Thymus (tissue), 14 donors: Measurements from ENCODE around the gene HMOX1. TPM values are rescaled to one million over a fixed set of nuclear protein-coding genes. Genes with fewer than 3 reads are reported as not detected.

Source experiments
- DNase-seq, 9 donors: peaks; one replicate each; pipeline ENCODE4 v3.0.0-alpha.2; 2013; ENCODE audit warnings: low spot score in 9 of 9, low read depth in 6 of 9, missing footprints in 1 of 9
- H3K27ac ChIP-seq, 2 donors: one replicate each; pipeline ENCODE4 v1.5.1; 2013; ENCODE audit warnings: control low read depth in 1 of 2, low read depth in 1 of 2, low read length in 1 of 2, mild to moderate bottlenecking in 1 of 2, moderate library complexity in 1 of 2
- H3K27me3 ChIP-seq, 2 donors: one replicate each; pipeline ENCODE4 v1.5.1; 2013; ENCODE audit warnings: low read length in 1 of 2; ENCODE audit not compliant: control insufficient read depth in 2 of 2, insufficient read depth in 1 of 2
- H3K36me3 ChIP-seq, 2 donors: one replicate each; pipeline ENCODE4 v1.5.1; 2013; ENCODE audit warnings: low read length in 1 of 2, mild to moderate bottlenecking in 1 of 2, moderate library complexity in 1 of 2; ENCODE audit not compliant: control insufficient read depth in 2 of 2, insufficient read depth in 2 of 2
- H3K4me1 ChIP-seq, 2 donors: one replicate each; pipeline ENCODE4 v1.5.1; 2013; ENCODE audit warnings: low read length in 2 of 2; ENCODE audit not compliant: control insufficient read depth in 2 of 2, insufficient read depth in 2 of 2
- H3K4me3 ChIP-seq, 2 donors: one replicate each; pipeline ENCODE4 v1.5.1; 2013; ENCODE audit warnings: low read length in 2 of 2, control low read depth in 1 of 2, mild to moderate bottlenecking in 1 of 2
- H3K9me3 ChIP-seq, 2 donors: one replicate each; pipeline ENCODE4 v1.5.1; 2013; ENCODE audit warnings: low read length in 1 of 2, mild to moderate bottlenecking in 1 of 2; ENCODE audit not compliant: control insufficient read depth in 2 of 2, insufficient read depth in 1 of 2
- WGBS: extraction: QIAGEN DNeasy Blood & Tissue Kit; methylation state at CpG from one replicate; pipeline ENCODE4 v1.1.7; 2013; 5-methylcytosine and 5-hydroxymethylcytosine counted together
- long read RNA-seq, 10 donors: transcript quantifications; one replicate each; lab custom pipeline, GENCODE V29; 2026
- polyA plus RNA-seq: library from polyadenylated mRNA; stranded (reverse); fragments of 200-250 nt; gene quantifications from one replicate; pipeline ENCODE4 v1.2.3, GENCODE V29; 2013
- total RNA-seq: library from RNA; stranded (reverse); fragments of 120-200 nt; gene quantifications from one replicate; pipeline ENCODE4 v1.2.4, GENCODE V29; 2013
- donor health status: healthy.

Gene HMOX1, protein sequence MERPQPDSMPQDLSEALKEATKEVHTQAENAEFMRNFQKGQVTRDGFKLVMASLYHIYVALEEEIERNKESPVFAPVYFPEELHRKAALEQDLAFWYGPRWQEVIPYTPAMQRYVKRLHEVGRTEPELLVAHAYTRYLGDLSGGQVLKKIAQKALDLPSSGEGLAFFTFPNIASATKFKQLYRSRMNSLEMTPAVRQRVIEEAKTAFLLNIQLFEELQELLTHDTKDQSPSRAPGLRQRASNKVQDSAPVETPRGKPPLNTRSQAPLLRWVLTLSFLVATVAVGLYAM
- total RNA-seq: 32.2 TPM
- 119 TPM for polyA plus RNA-seq
- long read RNA-seq, donor 1, partial matches to known transcripts: 0 of 1 reads
- long read RNA-seq, donor 1, other reads (novel, unspliced or antisense): 0 of 1 reads
- long read RNA-seq, donor 2, transcript HMOX1-201 (5 exons, 1,822 nt): major isoform, 11 of 11 reads
- long read RNA-seq, donor 2, partial matches to known transcripts: 0 of 11 reads
- long read RNA-seq, donor 2, other reads (novel, unspliced or antisense): 0 of 11 reads
- long read RNA-seq, donor 3, transcript HMOX1-201 (5 exons, 1,822 nt): major isoform, 6 of 24 reads
- long read RNA-seq, donor 3, partial matches to known transcripts: 17 of 24 reads
- long read RNA-seq, donor 3, other reads (novel, unspliced or antisense): 0 of 24 reads
- long read RNA-seq, donor 4, transcript HMOX1-201 (5 exons, 1,822 nt): major isoform, 8 of 15 reads
- long read RNA-seq, donor 4, partial matches to known transcripts: 7 of 15 reads
- long read RNA-seq, donor 4, other reads (novel, unspliced or antisense): 0 of 15 reads
- long read RNA-seq, donor 5, transcript HMOX1-201 (5 exons, 1,822 nt): major isoform, 16 of 71 reads
- long read RNA-seq, donor 5, partial matches to known transcripts: 55 of 71 reads
- long read RNA-seq, donor 5, other reads (novel, unspliced or antisense): 0 of 71 reads
- long read RNA-seq, donor 6, partial matches to known transcripts: 0 of 2 reads
- long read RNA-seq, donor 6, other reads (novel, unspliced or antisense): 0 of 2 reads
- long read RNA-seq, donor 7, transcript HMOX1-201 (5 exons, 1,822 nt): major isoform, 13 of 44 reads
- long read RNA-seq, donor 7, partial matches to known transcripts: 31 of 44 reads
- long read RNA-seq, donor 7, other reads (novel, unspliced or antisense): 0 of 44 reads
- long read RNA-seq, donor 8, transcript HMOX1-201 (5 exons, 1,822 nt): major isoform, 5 of 5 reads
- long read RNA-seq, donor 8, partial matches to known transcripts: 0 of 5 reads
- long read RNA-seq, donor 8, other reads (novel, unspliced or antisense): 0 of 5 reads
- long read RNA-seq, donor 9, partial matches to known transcripts: 0 of 3 reads
- long read RNA-seq, donor 9, other reads (novel, unspliced or antisense): 0 of 3 reads
- long read RNA-seq, donor 10, transcript HMOX1-201 (5 exons, 1,822 nt): major isoform, 8 of 25 reads
- long read RNA-seq, donor 10, partial matches to known transcripts: 17 of 25 reads
- long read RNA-seq, donor 10, other reads (novel, unspliced or antisense): 0 of 25 reads

- Histone ChIP-seq H3K4me3 (peak within 1 kb of the TSS; percentile 10 to 14), H3K9me3 (no peaks in the 10 kb centered on the region), H3K27me3 (peaks cover 17 to 42% of the 10 kb centered on the region in 2 donors), H3K27ac (peak within 1 kb of the TSS in 1 of 2 donors; percentile 39), H3K36me3 (no peaks in the 10 kb centered on the region), H3K4me1 (peaks cover 0 to 16% of the 10 kb centered on the region in 2 donors)
- DNase-seq: peak in 2 of 9 donors; percentile 27 to 44
- WGBS: 7% methylated on average over 47 of the region's 47 CpGs
Observed at GRCh38 chr22:35380537-35381423, at the start of gene HMOX1. HMOX1 (plus strand) TSS chr22:35381096; CDS start chr22:35381174, 78 bp downstream.

- H3K4me3 ChIP-seq: no peak overlapping the region
- H3K27ac ChIP-seq: peak overlapping the region in 1 of 2 donors; percentile 61
- WGBS: 91% methylated on average over 6 of the region's 6 CpGs
- peaks cover 38 to 49% of the 10 kb centered on the region in 2 donors for H3K36me3 ChIP-seq
- peaks cover 47 to 75% of the 10 kb centered on the region in 2 donors for H3K4me1 ChIP-seq
- peak in 1 of 9 donors; percentile 44 for DNase-seq
- H3K9me3 ChIP-seq: peaks cover 0 to 9% of the 10 kb centered on the region in 2 donors
- H3K27me3 ChIP-seq: no peaks in the 10 kb centered on the region
Observed at GRCh38 chr22:35332278-35332677, 48.6 kb upstream of the HMOX1 start.

GRCh38 chr22:35333220-35333619 is 47.7 kb upstream of the HMOX1 start:
- Histone ChIP-seq H3K27me3 (no peaks in the 10 kb centered on the region), H3K27ac (no peak overlapping the region), H3K4me3 (no peak overlapping the region), H3K9me3 (peaks cover 0 to 9% of the 10 kb centered on the region in 2 donors), H3K36me3 (peaks cover 32 to 45% of the 10 kb centered on the region in 2 donors), H3K4me1 (peaks cover 47 to 76% of the 10 kb centered on the region in 2 donors)
- no peak for DNase-seq
- 96% methylated on average over 7 of the region's 7 CpGs for WGBS

GRCh38 chr22:35334004-35334403 is 46.9 kb upstream of the HMOX1 start:
- H3K36me3 ChIP-seq: peaks cover 37 to 46% of the 10 kb centered on the region in 2 donors
- peak overlapping the region in 1 of 2 donors; percentile 75 for H3K27ac ChIP-seq
- peaks cover 0 to 9% of the 10 kb centered on the region in 2 donors for H3K9me3 ChIP-seq
- peak in 5 of 9 donors; percentile 48 to 81 (median 62) for DNase-seq
- H3K27me3 ChIP-seq: no peaks in the 10 kb centered on the region
- no peak overlapping the region for H3K4me3 ChIP-seq
- peaks cover 47 to 76% of the 10 kb centered on the region in 2 donors for H3K4me1 ChIP-seq
- WGBS: 10% methylated on average over 9 of the region's 9 CpGs

- peak overlapping the region in 1 of 2 donors; percentile 88 for H3K27ac ChIP-seq
- no peaks in the 10 kb centered on the region for H3K27me3 ChIP-seq
- peaks cover 0 to under 1% of the 10 kb centered on the region in 2 donors for H3K9me3 ChIP-seq
- peaks cover 35 to 50% of the 10 kb centered on the region in 2 donors for H3K36me3 ChIP-seq
- DNase-seq: no peak
- no peak overlapping the region for H3K4me3 ChIP-seq
- 92% methylated on average over 7 of the region's 7 CpGs for WGBS
- H3K4me1 ChIP-seq: peaks cover 37 to 65% of the 10 kb centered on the region in 2 donors
Observed at GRCh38 chr22:35335468-35335867, 45.4 kb upstream of the HMOX1 start.

DNA sequence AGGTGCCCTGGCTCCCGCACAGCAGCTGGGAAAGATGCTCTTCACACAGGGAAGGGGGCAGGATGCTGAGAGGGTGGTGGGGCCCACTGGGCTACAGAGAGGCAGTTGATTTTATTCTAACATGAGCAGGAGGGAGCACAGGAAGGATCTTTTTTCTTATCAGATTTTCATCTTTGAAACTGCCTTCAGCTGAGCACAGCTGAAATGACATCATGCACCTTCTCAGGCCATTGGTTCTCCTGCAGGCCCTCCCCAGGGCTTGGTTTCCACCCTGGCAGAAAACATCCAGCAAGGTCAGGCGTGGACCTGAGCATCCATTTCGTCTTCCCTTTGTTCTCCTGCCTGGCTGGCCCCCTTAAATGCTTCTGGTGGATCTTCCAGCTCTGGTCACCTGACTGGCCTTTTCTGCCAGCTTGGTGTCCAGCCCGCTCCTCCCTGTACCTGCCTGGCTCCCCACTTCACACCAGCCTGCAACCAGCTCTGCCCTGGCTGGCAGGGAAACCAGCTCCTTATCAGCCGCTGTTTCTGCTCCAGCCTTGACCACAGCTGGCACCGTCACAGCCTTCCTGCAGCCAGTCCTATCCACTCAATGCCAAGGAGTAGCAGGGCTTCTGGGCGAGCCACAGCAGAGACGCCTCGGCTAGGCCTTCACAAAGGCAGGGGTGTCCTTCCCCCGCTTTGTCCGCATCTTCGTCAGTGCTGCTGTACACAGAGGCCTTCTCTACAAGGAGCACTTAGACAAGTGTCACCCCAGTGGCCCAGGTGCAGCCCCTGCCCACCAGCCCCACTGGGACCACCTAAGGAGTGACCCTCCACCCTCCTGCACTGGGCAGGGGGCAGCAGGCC is 44.7 kb upstream of the HMOX1 start:
- 92% methylated on average over 12 of the region's 12 CpGs for WGBS
- H3K4me1 ChIP-seq: peaks cover 34 to 58% of the 10 kb centered on the region in 2 donors
- no peaks in the 10 kb centered on the region for H3K9me3 ChIP-seq
- H3K36me3 ChIP-seq: peaks cover 38 to 54% of the 10 kb centered on the region in 2 donors
- no peak overlapping the region for H3K4me3 ChIP-seq
- DNase-seq: peak in 3 of 9 donors; percentile 51 to 79 (median 60)
- peak overlapping the region in 1 of 2 donors; percentile 88 for H3K27ac ChIP-seq
- H3K27me3 ChIP-seq: no peaks in the 10 kb centered on the region

- Histone ChIP-seq H3K27ac (no peak overlapping the region), H3K4me3 (no peak overlapping the region), H3K4me1 (peaks cover 32 to 42% of the 10 kb centered on the region in 2 donors), H3K9me3 (no peaks in the 10 kb centered on the region), H3K27me3 (no peaks in the 10 kb centered on the region), H3K36me3 (peaks cover 39 to 62% of the 10 kb centered on the region in 2 donors)
- over 99% methylated on average over 4 of the region's 4 CpGs for WGBS
- DNase-seq: peak in 1 of 9 donors; percentile 58
Observed at GRCh38 chr22:35337932-35338331, 43.0 kb upstream of the HMOX1 start.
